ENCODE results near the gene ATP6V0D1. TPM values are rescaled to one million over a fixed set of nuclear protein-coding genes. Genes with fewer than 3 reads are reported as not detected.

ATP6V0D1 gene
- total and polyA plus RNA-seq, 3 experiments from 2014 or later, result 49.3 to 107 (median 57.6) TPM

- no peak overlapping the region for H3K4me3 ChIP-seq (ENCODE audit: low read length)
- H3K27me3 ChIP-seq (ENCODE audit: insufficient read depth, low read length, poor library complexity, severe bottlenecking), result no peaks in the 10 kb centered on the region
- Mint-ChIP-seq H3K27me3 (no peaks in the 10 kb centered on the region), H3K4me3 (no peak overlapping the region), H3K9me3 (no peaks in the 10 kb centered on the region), H3K4me1 (peaks cover 5 to 9% (median 7%) of the 10 kb centered on the region in 3 donors), H3K36me3 (peaks cover 0 to 69% (median 6%) of the 10 kb centered on the region in 3 donors), H3K27ac (peak overlapping the region in 1 of 8 donors; percentile 22)
- H3K9me3 ChIP-seq (ENCODE audit: low read length), result no peaks in the 10 kb centered on the region
- no peaks in the 10 kb centered on the region for H3K4me1 ChIP-seq (ENCODE audit: insufficient read depth, low read length)
- H3K27ac ChIP-seq (ENCODE audit: low read depth, low read length), result no peak overlapping the region
- H3K36me3 ChIP-seq (ENCODE audit: insufficient read depth, low read length), result peaks cover 14% of the 10 kb centered on the region
- ChIA-PET CTCF (interaction anchor here (0.8 to 1.3 kb wide), 5 partner anchors 18 to 75 kb away, joined by 3 to 4 read pairs (median 3); no protein-coding TSS in a partner anchor), POLR2A (no interaction called here)
- DNase-seq, result no peak
Measured at GRCh38 chr16:67445441-67445912, 35.5 kb downstream of the ATP6V0D1 start.

- Histone ChIP-seq H3K4me1 (ENCODE audit: insufficient read depth, low read length) (no peaks in the 10 kb centered on the region), H3K9me3 (ENCODE audit: low read length) (no peaks in the 10 kb centered on the region), H3K36me3 (ENCODE audit: insufficient read depth, low read length) (peaks cover 14% of the 10 kb centered on the region), H3K27me3 (ENCODE audit: insufficient read depth, low read length, poor library complexity, severe bottlenecking) (no peaks in the 10 kb centered on the region), H3K4me3 (ENCODE audit: low read length) (no peak overlapping the region), H3K27ac (ENCODE audit: low read depth, low read length) (no peak overlapping the region)
- H3K27ac Mint-ChIP-seq, result peak overlapping the region in 1 of 8 donors; percentile 22
- peaks cover 5 to 8% (median 7%) of the 10 kb centered on the region in 3 donors for H3K4me1 Mint-ChIP-seq
- peaks cover 0 to 69% (median 2%) of the 10 kb centered on the region in 3 donors for H3K36me3 Mint-ChIP-seq
- ChIA-PET CTCF (interaction anchor here (0.9 to 1.3 kb wide), 2 partner anchors 17 to 18 kb away, joined by 3 to 4 read pairs; no protein-coding TSS in a partner anchor), POLR2A (no interaction called here)
- no peak overlapping the region for H3K4me3 Mint-ChIP-seq
- H3K27me3 Mint-ChIP-seq, result no peaks in the 10 kb centered on the region
- DNase-seq, result no peak
- H3K9me3 Mint-ChIP-seq, result no peaks in the 10 kb centered on the region
Measured at GRCh38 chr16:67445126-67445426, 35.9 kb downstream of the ATP6V0D1 start.

- Histone ChIP-seq H3K9me3 (ENCODE audit: low read length) (no peaks in the 10 kb centered on the region), H3K4me3 (ENCODE audit: low read length) (no peak overlapping the region), H3K36me3 (ENCODE audit: insufficient read depth, low read length) (peaks cover 14% of the 10 kb centered on the region), H3K27me3 (ENCODE audit: insufficient read depth, low read length, poor library complexity, severe bottlenecking) (no peaks in the 10 kb centered on the region), H3K27ac (ENCODE audit: low read depth, low read length) (no peak overlapping the region), H3K4me1 (ENCODE audit: insufficient read depth, low read length) (no peaks in the 10 kb centered on the region)
- Mint-ChIP-seq H3K4me1 (peaks cover 5 to 8% (median 7%) of the 10 kb centered on the region in 3 donors), H3K27ac (peak overlapping the region in 3 of 8 donors; percentile 19 to 22 (median 22)), H3K4me3 (no peak overlapping the region), H3K27me3 (no peaks in the 10 kb centered on the region), H3K9me3 (no peaks in the 10 kb centered on the region), H3K36me3 (peaks cover 0 to 70% (median 2%) of the 10 kb centered on the region in 3 donors)
- POLR2A ChIA-PET, result no interaction called here
- DNase-seq, result no peak
- CTCF ChIA-PET, result interaction anchor here (1.3 kb wide), 1 partner anchor 18 kb away, joined by 3 read pairs; no protein-coding TSS in a partner anchor
Measured at GRCh38 chr16:67444259-67445125, 36.5 kb downstream of the ATP6V0D1 start.

GRCh38 chr16:67443265-67443664, 37.7 kb downstream of the ATP6V0D1 start:
- Histone ChIP-seq H3K9me3 (ENCODE audit: low read length) (no peaks in the 10 kb centered on the region), H3K4me1 (ENCODE audit: insufficient read depth, low read length) (no peaks in the 10 kb centered on the region), H3K36me3 (ENCODE audit: insufficient read depth, low read length) (peaks cover 14% of the 10 kb centered on the region), H3K27me3 (ENCODE audit: insufficient read depth, low read length, poor library complexity, severe bottlenecking) (no peaks in the 10 kb centered on the region), H3K27ac (ENCODE audit: low read depth, low read length) (no peak overlapping the region), H3K4me3 (ENCODE audit: low read length) (no peak overlapping the region)
- CTCF ChIA-PET, result no interaction called here
- peaks cover 3 to 5% (median 4%) of the 10 kb centered on the region in 3 donors for H3K4me1 Mint-ChIP-seq
- no peak for DNase-seq
- H3K36me3 Mint-ChIP-seq, result peaks cover 0 to 78% (median 0%) of the 10 kb centered on the region in 3 donors
- POLR2A ChIA-PET, result no interaction called here
- no peak overlapping the region for H3K27ac Mint-ChIP-seq
- no peaks in the 10 kb centered on the region for H3K9me3 Mint-ChIP-seq
- no peaks in the 10 kb centered on the region for H3K27me3 Mint-ChIP-seq
- no peak overlapping the region for H3K4me3 Mint-ChIP-seq

- peaks cover 0 to 81% (median 0%) of the 10 kb centered on the region in 3 donors for H3K36me3 Mint-ChIP-seq
- no peaks in the 10 kb centered on the region for H3K27me3 ChIP-seq (ENCODE audit: insufficient read depth, low read length, poor library complexity, severe bottlenecking)
- no peaks in the 10 kb centered on the region for H3K9me3 Mint-ChIP-seq
- peaks cover 14% of the 10 kb centered on the region for H3K36me3 ChIP-seq (ENCODE audit: insufficient read depth, low read length)
- no peak overlapping the region for H3K27ac Mint-ChIP-seq
- no peak overlapping the region for H3K4me3 Mint-ChIP-seq
- H3K27me3 Mint-ChIP-seq, result no peaks in the 10 kb centered on the region
- DNase-seq, result no peak
- H3K4me1 Mint-ChIP-seq, result peaks cover 3 to 5% (median 4%) of the 10 kb centered on the region in 3 donors
- no peaks in the 10 kb centered on the region for H3K9me3 ChIP-seq (ENCODE audit: low read length)
- CTCF ChIA-PET, result interaction anchor here (0.7 kb wide), 1 partner anchor 197 kb away, joined by 3 read pairs; no protein-coding TSS in a partner anchor
- H3K4me3 ChIP-seq (ENCODE audit: low read length), result no peak overlapping the region
- no peak overlapping the region for H3K27ac ChIP-seq (ENCODE audit: low read depth, low read length)
- POLR2A ChIA-PET, result no interaction called here
- H3K4me1 ChIP-seq (ENCODE audit: insufficient read depth, low read length), result no peaks in the 10 kb centered on the region
Measured at GRCh38 chr16:67442581-67443255, 38.2 kb downstream of the ATP6V0D1 start.

- no peaks in the 10 kb centered on the region for H3K27me3 ChIP-seq (ENCODE audit: insufficient read depth, low read length, poor library complexity, severe bottlenecking)
- Mint-ChIP-seq H3K36me3 (peaks cover 0 to 83% (median 0%) of the 10 kb centered on the region in 3 donors), H3K9me3 (no peaks in the 10 kb centered on the region), H3K4me3 (peak overlapping the region in 1 of 7 donors; percentile 0), H3K27ac (peak overlapping the region in 2 of 8 donors; percentile 19 to 91), H3K4me1 (peaks cover 3 to 5% (median 4%) of the 10 kb centered on the region in 3 donors), H3K27me3 (no peaks in the 10 kb centered on the region)
- no peaks in the 10 kb centered on the region for H3K4me1 ChIP-seq (ENCODE audit: insufficient read depth, low read length)
- H3K9me3 ChIP-seq (ENCODE audit: low read length), result no peaks in the 10 kb centered on the region
- no peak overlapping the region for H3K27ac ChIP-seq (ENCODE audit: low read depth, low read length)
- POLR2A ChIA-PET, result no interaction called here
- CTCF ChIA-PET, result interaction anchor here (0.7 to 0.9 kb wide), 2 partner anchors 24 to 198 kb away, joined by 3 to 5 read pairs; no protein-coding TSS in a partner anchor
- H3K4me3 ChIP-seq (ENCODE audit: low read length), result no peak overlapping the region
- DNase-seq, result no peak
- peaks cover 14% of the 10 kb centered on the region for H3K36me3 ChIP-seq (ENCODE audit: insufficient read depth, low read length)
Measured at GRCh38 chr16:67441907-67442306, 39.0 kb downstream of the ATP6V0D1 start.

- CTCF ChIA-PET, result interaction anchor here (0.9 kb wide), 1 partner anchor 24 kb away, joined by 5 read pairs; no protein-coding TSS in a partner anchor
- no peaks in the 10 kb centered on the region for H3K9me3 Mint-ChIP-seq
- H3K27me3 Mint-ChIP-seq, result no peaks in the 10 kb centered on the region
- peak overlapping the region in 1 of 7 donors; percentile 0 for H3K4me3 Mint-ChIP-seq
- H3K27ac Mint-ChIP-seq, result peak overlapping the region in 1 of 8 donors; percentile 19
- Histone ChIP-seq H3K4me1 (ENCODE audit: insufficient read depth, low read length) (no peaks in the 10 kb centered on the region), H3K27ac (ENCODE audit: low read depth, low read length) (no peak overlapping the region), H3K27me3 (ENCODE audit: insufficient read depth, low read length, poor library complexity, severe bottlenecking) (no peaks in the 10 kb centered on the region), H3K9me3 (ENCODE audit: low read length) (no peaks in the 10 kb centered on the region), H3K36me3 (ENCODE audit: insufficient read depth, low read length) (peaks cover 14% of the 10 kb centered on the region), H3K4me3 (ENCODE audit: low read length) (no peak overlapping the region)
- no peak for DNase-seq
- peaks cover 0 to 80% (median 0%) of the 10 kb centered on the region in 3 donors for H3K36me3 Mint-ChIP-seq
- POLR2A ChIA-PET, result no interaction called here
- H3K4me1 Mint-ChIP-seq, result peaks cover 0 to 4% (median under 1%) of the 10 kb centered on the region in 3 donors
Measured at GRCh38 chr16:67441271-67441753, 39.6 kb downstream of the ATP6V0D1 start.
